H9 (cell line): ENCODE data around the gene KCNMB2. TPM values are rescaled to one million over a fixed set of nuclear protein-coding genes. Genes with fewer than 3 reads are reported as not detected.
"Not testable (repeated sequence)": the region's sequence is repeated elsewhere in the genome, so short reads cannot be mapped to it uniquely, and the experiment has no call there.

Experiments used
- DNase-seq: peaks from one replicate; pipeline ENCODE4 v3.0.0-alpha.2; 2017
- H2AFZ ChIP-seq: one replicate; pipeline ENCODE4 v1.6.1; 2013; ENCODE audit warnings: mild to moderate bottlenecking, low read length, control low read depth, moderate library complexity
- H2AK5ac ChIP-seq: 2 replicates; pipeline ENCODE4 v1.6.1; 2013; ENCODE audit warnings: low read length, control low read depth, mixed read lengths; ENCODE audit not compliant: insufficient read length
- H2BK120ac ChIP-seq: one replicate; pipeline ENCODE4 v1.6.1; 2013; ENCODE audit warnings: low read depth, mild to moderate bottlenecking, low read length, control low read depth, inconsistent platforms; ENCODE audit not compliant: poor library complexity, severe bottlenecking
- H2BK12ac ChIP-seq: 2 replicates; pipeline ENCODE4 v1.6.1; 2013; ENCODE audit warnings: low read length, control low read depth, mixed read lengths, low read depth; ENCODE audit not compliant: insufficient read length
- H2BK15ac ChIP-seq: 2 replicates; pipeline ENCODE4 v1.6.1; 2013; ENCODE audit warnings: low read depth, low read length, control low read depth
- H2BK20ac ChIP-seq: one replicate; pipeline ENCODE4 v1.6.1; 2013; ENCODE audit warnings: low read depth, mild to moderate bottlenecking, low read length, control low read depth, inconsistent platforms; ENCODE audit not compliant: poor library complexity, severe bottlenecking
- H2BK5ac ChIP-seq: 2 replicates; pipeline ENCODE4 v1.6.1; 2013; ENCODE audit warnings: low read length, control low read depth, mixed read lengths; ENCODE audit not compliant: insufficient read length
- H3K14ac ChIP-seq: 2 replicates; pipeline ENCODE4 v1.6.1; 2013; ENCODE audit warnings: low read length, control low read depth; ENCODE audit not compliant: insufficient read depth
- H3K18ac ChIP-seq: 2 replicates; pipeline ENCODE4 v1.6.1; 2013; ENCODE audit warnings: low read depth, mild to moderate bottlenecking, mixed read lengths, low read length, control low read depth; ENCODE audit not compliant: insufficient read length
- H3K23ac ChIP-seq: 2 replicates; pipeline ENCODE4 v1.6.1; 2013; ENCODE audit warnings: low read length, control low read depth, mixed read lengths, low read depth; ENCODE audit not compliant: insufficient read length
- H3K23me2 ChIP-seq: 2 replicates; pipeline ENCODE4 v1.6.1; 2013; ENCODE audit warnings: low read depth, mild to moderate bottlenecking, mixed read lengths, low read length, control low read depth; ENCODE audit not compliant: insufficient read length, poor library complexity, severe bottlenecking
- H3K27ac ChIP-seq: 2 replicates; pipeline ENCODE4 v1.5.1; 2013; ENCODE audit warnings: low read length, control low read depth, mixed read lengths, low read depth; ENCODE audit not compliant: insufficient read length
- H3K27me3 ChIP-seq: 2 replicates; pipeline ENCODE4 v1.6.1; 2013; ENCODE audit warnings: low read length, control low read depth, inconsistent platforms; ENCODE audit not compliant: insufficient read depth
- H3K4ac ChIP-seq: 2 replicates; pipeline ENCODE4 v1.6.1; 2013; ENCODE audit warnings: low read depth, mild to moderate bottlenecking, control low read depth, inconsistent platforms, low read length, moderate library complexity
- H3K4me1 ChIP-seq: 2 replicates; pipeline ENCODE4 v1.6.1; 2013; ENCODE audit warnings: low read length, control low read depth, inconsistent platforms; ENCODE audit not compliant: insufficient read depth
- H3K4me2 ChIP-seq: 2 replicates; pipeline ENCODE4 v1.6.1; 2013; ENCODE audit warnings: low read length, control low read depth, mixed read lengths; ENCODE audit not compliant: insufficient read length, insufficient read depth
- H3K56ac ChIP-seq: 2 replicates; pipeline ENCODE4 v1.6.1; 2013; ENCODE audit warnings: low read depth, mild to moderate bottlenecking, mixed read lengths, low read length, control low read depth; ENCODE audit not compliant: insufficient read length
- H3K79me1 ChIP-seq: 2 replicates; pipeline ENCODE4 v1.6.1; 2013; ENCODE audit warnings: low read depth, mild to moderate bottlenecking, moderate library complexity, low read length, control low read depth, inconsistent platforms; ENCODE audit not compliant: insufficient read depth, poor library complexity, severe bottlenecking
- H3K79me2 ChIP-seq: 2 replicates; pipeline ENCODE4 v1.6.1; 2013; ENCODE audit warnings: low read length, control low read depth, inconsistent platforms; ENCODE audit not compliant: insufficient read depth
- H3K9ac ChIP-seq: 2 replicates; pipeline ENCODE4 v1.6.1; 2013; ENCODE audit warnings: low read length, control low read depth, mixed read lengths; ENCODE audit not compliant: insufficient read length; ENCODE audit errors: extremely low read depth
- H3K9me3 ChIP-seq: one replicate; pipeline ENCODE4 v1.6.1; 2013; ENCODE audit warnings: low read depth, low read length, inconsistent platforms; ENCODE audit not compliant: control insufficient read depth
- H3T11ph ChIP-seq: one replicate; pipeline ENCODE4 v1.6.1; 2013; ENCODE audit warnings: mild to moderate bottlenecking, low read length, control low read depth, inconsistent platforms
- H4K20me1 ChIP-seq: one replicate; pipeline ENCODE4 v1.6.1; 2013; ENCODE audit not compliant: control insufficient read depth, insufficient read length, insufficient read depth
- H4K5ac ChIP-seq: 2 replicates; pipeline ENCODE4 v1.6.1; 2013; ENCODE audit warnings: low read depth, mild to moderate bottlenecking, mixed read lengths, low read length, control low read depth; ENCODE audit not compliant: insufficient read length
- H4K8ac ChIP-seq: replicated peaks from 2 replicates; pipeline ENCODE4 v1.6.1; 2013; ENCODE audit warnings: low read length, control low read depth, mixed read lengths, low read depth; ENCODE audit not compliant: insufficient read length
- H4K91ac ChIP-seq: 2 replicates; pipeline ENCODE4 v1.6.1; 2013; ENCODE audit warnings: low read depth, mild to moderate bottlenecking, moderate library complexity, mixed read lengths, low read length, control low read depth; ENCODE audit not compliant: insufficient read length
- H3K27ac Mint-ChIP-seq, 3 experiments: 2 replicates in 2 of 3; 3 replicates in 1 of 3; pipeline ENCODE4 v1.8.0; 2020 to 2021; ENCODE audit warnings: mixed read lengths in 3 of 3, mild to moderate bottlenecking in 1 of 3, moderate library complexity in 1 of 3
- H3K27me3 Mint-ChIP-seq: 2 replicates; pipeline ENCODE4 v1.8.0; 2021; ENCODE audit warnings: low read depth, mild to moderate bottlenecking, moderate library complexity, mixed read lengths
- H3K36me3 Mint-ChIP-seq, 3 experiments: 2 replicates in 2 of 3; 3 replicates in 1 of 3; pipeline ENCODE4 v1.8.0; 2020 to 2021; ENCODE audit warnings: low read depth in 3 of 3, mixed read lengths in 3 of 3; ENCODE audit not compliant: insufficient read depth in 1 of 3
- H3K4me1 Mint-ChIP-seq, 2 experiments: 2 replicates each; pipeline ENCODE4 v1.8.0; 2020; ENCODE audit warnings: mixed read lengths in 2 of 2
- H3K4me3 Mint-ChIP-seq, 2 experiments: 2 replicates in 1 of 2; 3 replicates in 1 of 2; pipeline ENCODE4 v1.8.0; 2020 to 2021; ENCODE audit warnings: mild to moderate bottlenecking in 2 of 2, mixed read lengths in 2 of 2, moderate library complexity in 1 of 2
- H3K9me3 Mint-ChIP-seq, 2 experiments: 2 replicates in 1 of 2; 3 replicates in 1 of 2; pipeline ENCODE4 v1.8.0; 2020; ENCODE audit warnings: mild to moderate bottlenecking in 2 of 2, mixed read lengths in 2 of 2, moderate library complexity in 1 of 2
- CTCF ChIP-seq: fragments of 200-600 bp; sonication (generic); conservative IDR thresholded peaks from 3 replicates; pipeline ENCODE4 v1.8.0; 2021; ENCODE audit warnings: antibody characterized with exemption, mild to moderate bottlenecking
- WGBS: extraction: QIAGEN DNeasy Blood & Tissue Kit; methylation state at CpG from one replicate; pipeline ENCODE4 v1.1.7; 2013; ENCODE audit warnings: missing lambda C conversion rate, low lambda C conversion rate, mixed read lengths; ENCODE audit not compliant: insufficient read length; ENCODE audit errors: extremely low coverage; 5-methylcytosine and 5-hydroxymethylcytosine counted together
- total RNA-seq: library from RNA; stranded (reverse); gene quantifications from 2 replicates; pipeline ENCODE4 v1.2.1, GENCODE V29; 2021

The KCNMB2 gene
- total RNA-seq, 1 experiment from 2014 or later: not detected

DNA sequence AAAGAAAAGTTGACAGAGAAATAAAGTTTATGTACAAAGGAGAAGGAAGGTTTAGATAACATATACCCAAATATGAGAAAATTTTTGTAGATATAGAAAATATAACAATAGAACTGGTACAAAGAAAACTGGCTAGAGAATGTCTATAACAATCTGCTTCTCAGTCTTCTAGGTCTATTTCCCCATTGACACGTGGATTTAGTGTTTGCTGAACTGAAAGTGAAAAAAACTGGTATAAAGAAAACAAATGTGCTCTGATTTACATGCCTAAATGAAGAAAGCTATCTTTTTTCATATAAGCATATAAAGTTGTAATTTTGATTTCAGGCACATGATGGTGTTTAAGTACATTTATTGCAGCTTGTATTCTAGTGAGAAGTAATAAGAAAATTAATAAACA is 9.8 kb downstream of the KCNMB2 start:
- no peak overlapping the region for H3K27ac ChIP-seq
- H3K79me1 ChIP-seq: no peaks in the 10 kb centered on the region
- H2AK5ac ChIP-seq: no peak overlapping the region
- Mint-ChIP-seq H3K4me3 (no peak overlapping the region), H3K9me3 (no peaks in the 10 kb centered on the region), H3K36me3 (no peaks in the 10 kb centered on the region), H3K4me1 (peaks cover 10 to 11% of the 10 kb centered on the region in 2 experiments), H3K27me3 (no peaks in the 10 kb centered on the region), H3K27ac (no peak overlapping the region)
- no peaks in the 10 kb centered on the region for H3K27me3 ChIP-seq
- no peak overlapping the region for H4K91ac ChIP-seq
- no peaks in the 10 kb centered on the region for H3K23me2 ChIP-seq
- no peak overlapping the region for H2BK15ac ChIP-seq
- no peak overlapping the region for H3T11ph ChIP-seq
- H3K56ac ChIP-seq: no peak overlapping the region
- H3K4ac ChIP-seq: no peak overlapping the region
- no peak overlapping the region for H2BK12ac ChIP-seq
- no peak overlapping the region for H4K5ac ChIP-seq
- WGBS: no CpG with 5 or more reads among the region's 1 CpG
- H2BK5ac ChIP-seq: no peak overlapping the region
- no peaks in the 10 kb centered on the region for H3K4me1 ChIP-seq
- H2BK120ac ChIP-seq: no peak overlapping the region
- no peak for TF ChIP-seq CTCF
- H4K20me1 ChIP-seq: no peaks in the 10 kb centered on the region
- no peak overlapping the region for H3K18ac ChIP-seq
- no peak overlapping the region for H3K9ac ChIP-seq
- no peak for DNase-seq
- no peaks in the 10 kb centered on the region for H3K79me2 ChIP-seq
- no peak overlapping the region for H4K8ac ChIP-seq
- H3K4me2 ChIP-seq: no peak overlapping the region
- H2AFZ ChIP-seq: no peak overlapping the region
- no peaks in the 10 kb centered on the region for H3K9me3 ChIP-seq
- H3K23ac ChIP-seq: no peak overlapping the region
- H3K14ac ChIP-seq: no peak overlapping the region
- H2BK20ac ChIP-seq: no peak overlapping the region

DNA sequence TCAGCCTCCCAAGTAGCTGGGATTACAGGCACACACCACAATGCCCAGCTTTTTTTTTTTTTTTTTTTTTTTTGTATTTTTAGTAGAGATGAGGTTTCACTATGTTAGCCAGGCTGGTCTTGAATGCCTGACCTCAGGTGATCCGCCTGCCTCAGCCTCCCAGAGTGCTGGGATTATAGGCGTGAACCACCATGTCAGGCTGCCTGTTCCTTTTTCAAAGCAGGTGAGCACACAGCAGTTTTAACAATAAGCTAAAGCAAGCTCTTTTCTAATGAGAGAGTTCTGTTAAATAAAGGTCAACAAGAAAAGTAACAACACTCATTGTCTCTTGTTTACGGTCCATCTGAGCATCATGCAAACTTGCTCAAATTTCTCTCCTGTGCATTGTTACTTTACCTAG is 13.2 kb downstream of the KCNMB2 start:
- not testable (repeated sequence) for H3K9me3 Mint-ChIP-seq, H3K4me2 ChIP-seq, H3K14ac ChIP-seq, H4K20me1 ChIP-seq, H3K23ac ChIP-seq, H2BK12ac ChIP-seq, H3K36me3 Mint-ChIP-seq, DNase-seq, H3K9ac ChIP-seq, H3K79me2 ChIP-seq, H3K4me3 Mint-ChIP-seq, H3K9me3 ChIP-seq, H4K5ac ChIP-seq, H3K27me3 Mint-ChIP-seq, H2AFZ ChIP-seq, H2BK120ac ChIP-seq, H2AK5ac ChIP-seq, H3T11ph ChIP-seq, H3K4me1 ChIP-seq, H3K18ac ChIP-seq, H3K4ac ChIP-seq, H4K91ac ChIP-seq, H2BK20ac ChIP-seq, H4K8ac ChIP-seq, H3K27me3 ChIP-seq, H3K56ac ChIP-seq, H3K23me2 ChIP-seq, H3K79me1 ChIP-seq, H3K27ac ChIP-seq, H2BK15ac ChIP-seq, H2BK5ac ChIP-seq
- peak overlapping the region in 1 of 3 experiments; percentile 26; a peak in 2 of 7 replicates for H3K27ac Mint-ChIP-seq
- no CpG with 5 or more reads among the region's 3 CpGs for WGBS
- peaks cover 15 to 16% of the 10 kb centered on the region in 2 experiments for H3K4me1 Mint-ChIP-seq
